Airway epithelial cell (primary cell): ENCODE results near the gene ANKRD29. TPM values are rescaled to one million over a fixed set of nuclear protein-coding genes. Genes with fewer than 3 reads are reported as not detected.

Experiments
- total RNA-seq: library from RNA; depleted of rRNA; stranded (reverse); fragments of >200 nt; gene quantifications from 2 replicates; pipeline ENCODE4 v1.2.3, GENCODE V29; 2015

ANKRD29 gene
- total RNA-seq: 4.0 and 13.9 TPM in 2 replicates

GRCh38 chr18:23662309-23663263 is at the start of gene ANKRD29:
ANKRD29 (minus strand) TSS chr18:23662911; CDS start chr18:23662730, 181 bp downstream.

DNA sequence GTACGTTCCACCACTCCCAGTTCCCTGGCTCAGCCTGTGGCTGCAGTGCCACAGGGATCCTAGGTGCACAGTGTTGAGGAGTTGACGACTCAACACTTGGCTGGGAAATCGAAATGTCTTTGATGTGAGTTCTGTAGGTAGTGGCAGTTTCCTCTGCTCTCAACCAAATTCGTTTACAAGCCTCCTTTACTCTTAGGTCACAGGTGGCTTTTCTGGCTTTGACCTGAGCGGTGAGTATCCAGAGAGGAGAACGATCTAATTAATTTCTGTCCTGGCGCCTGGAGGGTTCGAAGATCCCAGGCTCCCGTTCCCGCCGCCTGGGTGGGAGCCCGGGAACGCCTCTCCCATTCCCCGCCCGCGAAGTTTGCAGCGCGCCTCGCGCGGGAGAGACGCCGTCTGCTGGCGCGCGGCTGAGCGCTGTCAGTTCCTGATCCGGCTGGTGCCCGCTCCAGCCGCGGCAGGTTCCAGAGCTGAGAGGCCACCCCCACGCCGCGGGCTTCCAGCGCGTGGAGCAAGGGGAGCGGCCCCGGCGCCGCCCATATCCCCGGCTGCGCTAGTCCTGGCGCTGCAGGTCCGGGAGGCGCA is 26.4 kb upstream of the ANKRD29 start, which contains the start of gene LAMA3:
TSS of gene LAMA3 (plus strand) at position 423 of the 585 bp plus-strand sequence. CDS start 231 bp downstream, outside the sequence.

DNA sequence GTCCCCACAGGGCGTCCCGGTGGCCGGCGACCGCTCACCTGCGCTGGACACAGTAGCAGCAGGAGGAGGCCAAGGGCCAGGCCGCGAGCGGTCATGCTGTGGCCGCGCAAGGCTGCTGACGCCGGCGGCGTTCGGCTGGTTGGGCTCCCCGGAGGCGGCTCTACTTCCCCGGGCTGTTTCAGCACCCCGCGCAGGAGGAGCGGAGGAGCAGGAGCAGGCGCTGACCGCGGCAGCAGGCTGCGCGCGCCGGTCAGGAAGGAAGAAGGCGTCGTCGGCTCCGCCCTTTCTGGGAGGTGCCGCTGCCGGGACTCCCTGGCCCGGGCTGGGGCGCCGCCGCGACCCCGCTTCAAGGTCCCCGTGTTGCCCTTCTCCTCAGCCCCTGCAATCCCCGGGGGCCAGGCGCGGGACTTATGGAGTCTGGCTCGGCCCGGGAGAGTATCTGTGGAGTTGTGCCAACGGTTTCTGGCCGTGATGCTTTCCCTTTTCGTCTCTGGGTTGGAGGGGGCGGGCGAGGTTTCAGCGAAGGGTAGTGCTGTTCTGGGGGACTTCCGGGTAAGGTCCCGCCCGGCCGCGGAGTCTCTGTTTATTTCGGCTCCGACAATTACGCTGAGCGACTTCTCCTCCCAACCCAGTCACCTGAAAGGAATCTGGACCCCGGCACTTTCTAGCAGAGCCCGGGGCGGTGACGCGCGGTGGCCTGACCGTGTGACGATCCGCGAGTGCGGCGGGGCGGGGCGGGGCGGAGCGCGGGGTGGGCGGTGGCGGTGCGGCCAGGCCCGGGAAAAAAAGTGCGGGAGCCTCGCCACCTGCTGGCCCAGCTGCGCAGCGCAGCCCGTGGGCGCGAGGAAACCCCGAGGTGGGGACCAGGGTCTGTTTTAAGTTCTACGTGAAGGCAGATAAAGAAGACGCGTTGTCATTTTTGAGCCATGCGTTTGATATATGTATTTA is 76.2 kb downstream of the ANKRD29 start, which contains the start of gene NPC1:
TSS of gene NPC1 (minus strand) at position 258 of the 948 bp plus-strand sequence. CDS start at position 95, 163 bp downstream.

Other genes starting within 250 kb of the ANKRD29 start
- gene RIOK3, start 209.6 kb downstream of the ANKRD29 start, total RNA-seq: 36.6 and 47.0 TPM in 2 replicates
- gene RMC1, start 159.4 kb downstream of the ANKRD29 start, total RNA-seq: 19.2 and 26.7 TPM in 2 replicates
- gene NPC1, start 76.4 kb downstream of the ANKRD29 start, total RNA-seq: 24.3 and 39.4 TPM in 2 replicates
- gene LAMA3, start 26.5 kb upstream of the ANKRD29 start, total RNA-seq: 362 and 462 TPM in 2 replicates